Neural crest cell (in vitro differentiated cells): ENCODE results near the gene SMARCC1. TPM values are rescaled to one million over a fixed set of nuclear protein-coding genes. Genes with fewer than 3 reads are reported as not detected.

Experiments
- DNase-seq: peaks from one replicate; pipeline ENCODE4 v3.0.0; 2021; ENCODE audit warnings: low read depth, mixed read lengths, low spot score
- H3K27ac Mint-ChIP-seq: one replicate; pipeline ENCODE4 v1.8.0; 2021; ENCODE audit warnings: mild to moderate bottlenecking, mixed read lengths; ENCODE audit not compliant: unreplicated experiment
- H3K27me3 Mint-ChIP-seq: 2 replicates; pipeline ENCODE4 v1.8.0; 2021; ENCODE audit warnings: low read depth, mild to moderate bottlenecking, mixed read lengths
- H3K36me3 Mint-ChIP-seq: 2 replicates; pipeline ENCODE4 v1.8.0; 2021; ENCODE audit warnings: low read depth, mild to moderate bottlenecking, mixed read lengths
- H3K4me1 Mint-ChIP-seq: 2 replicates; pipeline ENCODE4 v1.8.0; 2021; ENCODE audit warnings: mixed read lengths
- H3K4me3 Mint-ChIP-seq: one replicate; pipeline ENCODE4 v1.8.0; 2021; ENCODE audit warnings: mild to moderate bottlenecking, mixed read lengths
- H3K9me3 Mint-ChIP-seq: 2 replicates; pipeline ENCODE4 v1.8.0; 2021; ENCODE audit warnings: mixed read lengths
- total RNA-seq: library from RNA; stranded (reverse); gene quantifications from 2 replicates; pipeline ENCODE4 v1.2.1, GENCODE V29; 2021
- TF ChIP-seq, protein P1 (sequence below): fragments of 200-600 bp; sonication (generic); conservative IDR thresholded peaks from 2 replicates; pipeline ENCODE4 v1.5.0; 2021; ENCODE audit warnings: antibody characterized with exemption, mild to moderate bottlenecking

Gene SMARCC1
- total RNA-seq, 1 donor from 2014 or later, result 281 TPM

DNA sequence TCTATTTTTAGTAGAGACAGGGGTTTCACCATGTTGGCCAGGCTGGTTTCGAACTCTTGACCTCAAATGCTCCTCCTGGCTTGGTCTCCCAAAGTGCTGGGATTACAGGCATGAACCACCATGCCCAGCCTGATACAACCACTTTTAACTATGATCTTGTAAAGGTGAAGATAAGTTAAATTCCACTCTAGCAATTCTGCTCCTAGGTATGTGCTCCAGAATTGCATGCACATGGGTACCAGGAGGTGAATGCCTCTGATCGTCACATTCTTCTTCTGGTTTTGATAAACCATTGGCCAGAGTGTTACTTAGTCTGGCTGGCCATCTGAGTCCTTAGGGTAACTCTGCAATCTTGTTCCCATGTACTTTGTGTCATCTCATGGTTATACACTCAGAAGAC, 225.3 kb downstream of the SMARCC1 start:
- H3K4me1 Mint-ChIP-seq, result no peaks in the 10 kb centered on the region
- TF ChIP-seq, protein P1, sequence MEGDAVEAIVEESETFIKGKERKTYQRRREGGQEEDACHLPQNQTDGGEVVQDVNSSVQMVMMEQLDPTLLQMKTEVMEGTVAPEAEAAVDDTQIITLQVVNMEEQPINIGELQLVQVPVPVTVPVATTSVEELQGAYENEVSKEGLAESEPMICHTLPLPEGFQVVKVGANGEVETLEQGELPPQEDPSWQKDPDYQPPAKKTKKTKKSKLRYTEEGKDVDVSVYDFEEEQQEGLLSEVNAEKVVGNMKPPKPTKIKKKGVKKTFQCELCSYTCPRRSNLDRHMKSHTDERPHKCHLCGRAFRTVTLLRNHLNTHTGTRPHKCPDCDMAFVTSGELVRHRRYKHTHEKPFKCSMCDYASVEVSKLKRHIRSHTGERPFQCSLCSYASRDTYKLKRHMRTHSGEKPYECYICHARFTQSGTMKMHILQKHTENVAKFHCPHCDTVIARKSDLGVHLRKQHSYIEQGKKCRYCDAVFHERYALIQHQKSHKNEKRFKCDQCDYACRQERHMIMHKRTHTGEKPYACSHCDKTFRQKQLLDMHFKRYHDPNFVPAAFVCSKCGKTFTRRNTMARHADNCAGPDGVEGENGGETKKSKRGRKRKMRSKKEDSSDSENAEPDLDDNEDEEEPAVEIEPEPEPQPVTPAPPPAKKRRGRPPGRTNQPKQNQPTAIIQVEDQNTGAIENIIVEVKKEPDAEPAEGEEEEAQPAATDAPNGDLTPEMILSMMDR, result no peak
- no peaks in the 10 kb centered on the region for H3K27me3 Mint-ChIP-seq
- H3K27ac Mint-ChIP-seq, result no peak overlapping the region
- no peak for DNase-seq
- no peak overlapping the region for H3K4me3 Mint-ChIP-seq
- no peaks in the 10 kb centered on the region for H3K36me3 Mint-ChIP-seq
- no peaks in the 10 kb centered on the region for H3K9me3 Mint-ChIP-seq

DNA sequence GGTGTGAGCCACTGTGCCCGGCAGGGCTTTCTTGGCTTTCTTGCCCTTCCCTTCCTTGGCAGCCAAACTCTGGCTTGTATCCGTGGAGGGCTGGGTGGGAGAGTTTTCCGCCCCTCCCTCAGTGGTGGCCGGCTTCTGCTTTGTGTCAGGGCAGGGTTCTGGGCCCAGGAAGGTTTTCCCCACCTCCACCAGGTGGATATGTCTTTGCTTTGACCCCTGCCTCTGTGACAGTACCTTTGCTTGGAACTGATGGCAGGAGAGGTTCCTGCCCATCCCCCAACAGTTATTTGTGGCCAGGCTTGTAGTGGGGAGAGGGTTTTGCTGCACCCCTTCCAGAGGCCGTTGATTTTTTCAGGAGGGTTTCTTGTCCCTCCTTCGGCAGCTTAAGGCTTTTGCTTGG, 227.4 kb downstream of the SMARCC1 start:
- H3K27me3 Mint-ChIP-seq, result peaks cover 8% of the 10 kb centered on the region
- H3K4me1 Mint-ChIP-seq, result no peaks in the 10 kb centered on the region
- H3K4me3 Mint-ChIP-seq, result no peak overlapping the region
- no peak overlapping the region for H3K27ac Mint-ChIP-seq
- H3K36me3 Mint-ChIP-seq, result no peaks in the 10 kb centered on the region
- no peaks in the 10 kb centered on the region for H3K9me3 Mint-ChIP-seq
- DNase-seq, result no peak
- TF ChIP-seq, protein P1, result no peak

DNA sequence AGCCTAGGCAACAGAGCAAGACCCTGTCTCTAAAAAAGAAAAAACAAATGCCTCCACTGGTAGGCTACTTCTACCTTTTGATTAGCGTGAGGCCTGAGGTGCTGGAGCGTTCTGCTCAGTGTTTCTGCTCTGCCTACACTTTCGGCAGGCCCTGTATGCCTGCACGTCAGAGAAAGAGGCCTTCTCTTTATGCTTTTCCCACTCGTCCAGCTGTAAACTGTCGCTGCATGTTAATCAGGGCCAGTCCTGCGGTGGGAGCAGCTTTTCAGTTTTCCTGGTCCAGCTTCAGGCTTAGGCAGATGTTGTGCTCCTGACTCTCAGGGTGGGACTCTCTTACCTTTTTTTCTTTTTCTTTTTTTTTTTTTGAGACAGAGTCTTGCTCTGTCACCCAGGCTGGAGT, 228.3 kb downstream of the SMARCC1 start:
- DNase-seq, result no peak
- TF ChIP-seq, protein P1, result no peak
- H3K27me3 Mint-ChIP-seq, result peaks cover 8% of the 10 kb centered on the region
- no peak overlapping the region for H3K4me3 Mint-ChIP-seq
- no peaks in the 10 kb centered on the region for H3K4me1 Mint-ChIP-seq
- H3K36me3 Mint-ChIP-seq, result no peaks in the 10 kb centered on the region
- no peaks in the 10 kb centered on the region for H3K9me3 Mint-ChIP-seq
- H3K27ac Mint-ChIP-seq, result no peak overlapping the region

DNA sequence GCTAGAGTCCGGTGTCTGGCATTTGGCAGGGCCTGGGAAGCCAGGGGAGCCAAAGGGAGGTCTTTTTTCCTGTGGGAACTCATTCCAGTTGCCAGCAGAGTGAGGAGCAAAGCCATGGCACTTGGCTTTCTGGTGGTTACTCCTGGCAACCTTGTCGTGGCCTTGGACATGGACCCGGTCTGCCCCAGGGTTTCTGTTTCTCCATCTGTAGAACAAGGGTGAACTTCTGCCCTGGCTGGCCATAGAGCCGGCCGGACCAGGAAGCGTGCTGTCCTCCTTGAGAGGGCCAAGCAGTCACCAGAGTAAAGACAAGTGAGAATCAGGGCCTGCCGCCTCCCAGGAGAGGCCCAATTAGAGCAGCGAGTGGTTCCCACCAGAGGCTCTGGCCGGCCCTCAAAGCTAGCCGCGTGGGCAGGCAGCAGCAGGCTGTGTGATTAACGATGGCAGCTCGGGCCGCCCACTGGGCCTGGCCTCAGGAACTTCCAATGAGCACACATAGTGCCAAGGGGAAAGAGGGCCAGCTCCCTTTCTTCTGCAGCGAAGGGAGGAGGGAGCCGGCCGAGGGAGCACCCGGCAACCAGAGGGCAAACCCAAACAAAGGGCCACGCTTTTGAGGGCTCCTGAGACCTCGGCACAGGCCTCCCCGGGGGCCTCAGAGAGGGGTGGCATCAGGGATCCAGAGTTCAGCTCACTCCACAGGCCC, 239.1 kb downstream of the SMARCC1 start:
- H3K36me3 Mint-ChIP-seq, result no peaks in the 10 kb centered on the region
- H3K4me3 Mint-ChIP-seq, result no peak overlapping the region
- H3K27me3 Mint-ChIP-seq, result no peaks in the 10 kb centered on the region
- peaks cover 10% of the 10 kb centered on the region for H3K4me1 Mint-ChIP-seq
- no peaks in the 10 kb centered on the region for H3K9me3 Mint-ChIP-seq
- no peak for DNase-seq
- H3K27ac Mint-ChIP-seq, result no peak overlapping the region
- TF ChIP-seq, protein P1, result no peak

DNA sequence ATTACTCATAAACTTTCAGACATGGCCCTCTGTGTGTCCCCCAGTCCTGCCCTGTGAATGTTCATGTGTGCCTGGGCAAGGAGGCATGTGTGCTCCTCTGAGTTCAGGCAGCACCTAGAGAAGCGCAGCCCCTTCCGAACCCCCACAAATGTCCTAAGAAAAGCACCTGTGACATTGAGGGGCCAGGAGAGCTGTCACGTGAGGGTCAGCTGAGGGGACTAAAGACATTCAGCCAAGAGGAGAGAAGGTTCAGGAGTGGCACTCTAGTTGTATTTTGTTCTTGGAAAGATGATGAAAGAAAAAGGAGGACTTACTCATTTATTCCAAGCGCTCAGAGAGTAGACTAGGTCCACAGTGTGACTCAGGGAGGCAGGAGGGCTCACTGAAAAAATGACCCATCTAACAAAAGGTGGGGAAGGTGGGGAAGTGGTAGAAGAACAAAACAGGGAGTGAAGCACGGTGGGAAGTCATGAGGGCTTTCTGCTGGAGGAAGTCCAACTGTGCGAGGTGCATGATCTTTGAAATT, 240.0 kb downstream of the SMARCC1 start:
- H3K4me3 Mint-ChIP-seq, result no peak overlapping the region
- H3K27ac Mint-ChIP-seq, result peak overlapping the region; percentile 62
- no peak for DNase-seq
- no peaks in the 10 kb centered on the region for H3K27me3 Mint-ChIP-seq
- H3K4me1 Mint-ChIP-seq, result peaks cover 17% of the 10 kb centered on the region
- no peaks in the 10 kb centered on the region for H3K36me3 Mint-ChIP-seq
- H3K9me3 Mint-ChIP-seq, result no peaks in the 10 kb centered on the region
- TF ChIP-seq, protein P1, result no peak
